Lung (tissue), 12 donors: Measurements from ENCODE around the gene TMEM259. TPM values are rescaled to one million over a fixed set of nuclear protein-coding genes. Genes with fewer than 3 reads are reported as not detected.

Experiments
- ATAC-seq: fragments of 200-7000 bp; cut with Tn5 transposase; one replicate; pipeline ENCODE4 v1.9.1; 2020; ENCODE audit warnings: moderate number of reproducible peaks; ENCODE audit not compliant: insufficient read depth, low FRiP score
- DNase-seq, 3 donors: peaks; one replicate each; pipeline ENCODE4 v3.0.0-alpha.2; 2013 to 2017
- H3K27ac ChIP-seq, 2 donors: one replicate each; pipeline ENCODE4 v1.5.1; 2013; ENCODE audit warnings: mild to moderate bottlenecking in 2 of 2, moderate library complexity in 2 of 2, control low read depth in 1 of 2, inconsistent platforms in 1 of 2, low read depth in 1 of 2, low read length in 1 of 2
- H3K27me3 ChIP-seq, 3 donors: one replicate each; pipeline ENCODE4 v1.5.1; 2013; ENCODE audit warnings: low read length in 2 of 3; ENCODE audit not compliant: control insufficient read depth in 3 of 3, insufficient read depth in 3 of 3
- H3K36me3 ChIP-seq, 4 donors: one replicate each; pipeline ENCODE4 v1.5.1; 2013; ENCODE audit warnings: low read length in 4 of 4, mild to moderate bottlenecking in 1 of 4, moderate library complexity in 1 of 4; ENCODE audit not compliant: control insufficient read depth in 4 of 4, insufficient read depth in 4 of 4
- H3K4me1 ChIP-seq, 5 donors: one replicate each; pipeline ENCODE4 v1.5.1; 2013; ENCODE audit warnings: low read length in 5 of 5, mild to moderate bottlenecking in 2 of 5, moderate library complexity in 1 of 5; ENCODE audit not compliant: control insufficient read depth in 5 of 5, insufficient read depth in 5 of 5
- H3K4me3 ChIP-seq: one replicate; pipeline ENCODE4 v1.5.1; 2013; ENCODE audit warnings: mild to moderate bottlenecking, control low read depth, moderate library complexity
- H3K9ac ChIP-seq, 2 donors: one replicate each; pipeline ENCODE4 v1.5.1; 2013; ENCODE audit warnings: low read length in 2 of 2, control low read depth in 1 of 2; ENCODE audit not compliant: insufficient read depth in 1 of 2
- H3K9me3 ChIP-seq, 4 donors: one replicate each; pipeline ENCODE4 v1.5.1; 2013; ENCODE audit warnings: low read length in 3 of 4, mild to moderate bottlenecking in 1 of 4, moderate library complexity in 1 of 4; ENCODE audit not compliant: control insufficient read depth in 4 of 4, insufficient read depth in 3 of 4
- CTCF ChIP-seq: IDR thresholded peaks from 2 replicates; pipeline ENCODE4 v1.5.1; 2012; ENCODE audit warnings: mild to moderate bottlenecking; ENCODE audit errors: control extremely low read depth, extremely low read depth
- WGBS, 2 donors: extraction: QIAGEN DNeasy Blood & Tissue Kit; methylation state at CpG; one replicate each; pipeline ENCODE4 v1.1.7; 2013; 5-methylcytosine and 5-hydroxymethylcytosine counted together
- polyA plus RNA-seq, 2 donors: library from polyadenylated mRNA; stranded (reverse); fragments of 200-250 nt; gene quantifications; one replicate each; pipeline ENCODE4 v1.2.1, GENCODE V29; 2013
- total RNA-seq, 2 donors: library from RNA; depleted of rRNA in 1 of 2; stranded (reverse); fragments of >200 nt in 1 of 2; gene quantifications; one replicate each; pipeline ENCODE4 v1.2.1, GENCODE V29; 2014 to 2021
- donor health status: control.
- donor health status: control.
- donor health status: Bipolar disorder and iron deficiency.
- donor health status: healthy.
- donor health status: DM: yes; HTN: yes; CAD: no.

Gene TMEM259
- total and polyA plus RNA-seq, 4 donors, result 61.1 to 262 (median 195) TPM

GRCh38 chr19:1049106-1049505 lies 28.2 kb upstream of the TMEM259 start:
- Histone ChIP-seq H3K9me3 (no peaks in the 10 kb centered on the region), H3K9ac (no peak overlapping the region), H3K27ac (no peak overlapping the region), H3K27me3 (no peaks in the 10 kb centered on the region), H3K4me1 (no peaks in the 10 kb centered on the region), H3K36me3 (peaks cover 0 to 10% (median 0%) of the 10 kb centered on the region in 4 donors), H3K4me3 (no peak overlapping the region)
- DNase-seq (no peak), ATAC-seq (no peak)
- TF ChIP-seq CTCF, result no peak
- 96 to 97% methylated on average over 16 to 17 of the region's 17 CpGs for WGBS, 2 donors

- peaks cover 0 to 10% (median 0%) of the 10 kb centered on the region in 4 donors for H3K36me3 ChIP-seq
- TF ChIP-seq CTCF, result no peak
- no peak overlapping the region for H3K9ac ChIP-seq
- peaks cover 0 to 6% (median 0%) of the 10 kb centered on the region in 5 donors for H3K4me1 ChIP-seq
- H3K27me3 ChIP-seq, result no peaks in the 10 kb centered on the region
- DNase-seq (no peak), ATAC-seq (no peak)
- no peak overlapping the region for H3K4me3 ChIP-seq
- 92 to 96% methylated on average over 20 of the region's 20 CpGs for WGBS, 2 donors
- H3K9me3 ChIP-seq, result no peaks in the 10 kb centered on the region
- H3K27ac ChIP-seq, result no peak overlapping the region
These were observed 26.8 kb upstream of the TMEM259 start for GRCh38 chr19:1047696-1048147.

- H3K9me3 ChIP-seq, result no peaks in the 10 kb centered on the region
- DNase-seq, result no peak
- TF ChIP-seq CTCF, result no peak
- no peak overlapping the region for H3K9ac ChIP-seq
- peaks cover 0 to 11% (median 0%) of the 10 kb centered on the region in 5 donors for H3K4me1 ChIP-seq
- H3K27ac ChIP-seq, result no peak overlapping the region
- H3K27me3 ChIP-seq, result no peaks in the 10 kb centered on the region
- WGBS, 2 donors, result 84 to 89% methylated on average over 75 to 77 of the region's 77 CpGs
- no peak for ATAC-seq
- H3K4me3 ChIP-seq, result no peak overlapping the region
- peaks cover 0 to 10% (median 0%) of the 10 kb centered on the region in 4 donors for H3K36me3 ChIP-seq
These were observed 26.1 kb upstream of the TMEM259 start for GRCh38 chr19:1046836-1047695.
